ENCODE measurements around the gene SEC24D. TPM values are rescaled to one million over a fixed set of nuclear protein-coding genes. Genes with fewer than 3 reads are reported as not detected.

Gene SEC24D, protein sequence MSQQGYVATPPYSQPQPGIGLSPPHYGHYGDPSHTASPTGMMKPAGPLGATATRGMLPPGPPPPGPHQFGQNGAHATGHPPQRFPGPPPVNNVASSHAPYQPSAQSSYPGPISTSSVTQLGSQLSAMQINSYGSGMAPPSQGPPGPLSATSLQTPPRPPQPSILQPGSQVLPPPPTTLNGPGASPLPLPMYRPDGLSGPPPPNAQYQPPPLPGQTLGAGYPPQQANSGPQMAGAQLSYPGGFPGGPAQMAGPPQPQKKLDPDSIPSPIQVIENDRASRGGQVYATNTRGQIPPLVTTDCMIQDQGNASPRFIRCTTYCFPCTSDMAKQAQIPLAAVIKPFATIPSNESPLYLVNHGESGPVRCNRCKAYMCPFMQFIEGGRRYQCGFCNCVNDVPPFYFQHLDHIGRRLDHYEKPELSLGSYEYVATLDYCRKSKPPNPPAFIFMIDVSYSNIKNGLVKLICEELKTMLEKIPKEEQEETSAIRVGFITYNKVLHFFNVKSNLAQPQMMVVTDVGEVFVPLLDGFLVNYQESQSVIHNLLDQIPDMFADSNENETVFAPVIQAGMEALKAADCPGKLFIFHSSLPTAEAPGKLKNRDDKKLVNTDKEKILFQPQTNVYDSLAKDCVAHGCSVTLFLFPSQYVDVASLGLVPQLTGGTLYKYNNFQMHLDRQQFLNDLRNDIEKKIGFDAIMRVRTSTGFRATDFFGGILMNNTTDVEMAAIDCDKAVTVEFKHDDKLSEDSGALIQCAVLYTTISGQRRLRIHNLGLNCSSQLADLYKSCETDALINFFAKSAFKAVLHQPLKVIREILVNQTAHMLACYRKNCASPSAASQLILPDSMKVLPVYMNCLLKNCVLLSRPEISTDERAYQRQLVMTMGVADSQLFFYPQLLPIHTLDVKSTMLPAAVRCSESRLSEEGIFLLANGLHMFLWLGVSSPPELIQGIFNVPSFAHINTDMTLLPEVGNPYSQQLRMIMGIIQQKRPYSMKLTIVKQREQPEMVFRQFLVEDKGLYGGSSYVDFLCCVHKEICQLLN
- total RNA-seq: 55.8 and 67.4 TPM in 2 replicates

DNA sequence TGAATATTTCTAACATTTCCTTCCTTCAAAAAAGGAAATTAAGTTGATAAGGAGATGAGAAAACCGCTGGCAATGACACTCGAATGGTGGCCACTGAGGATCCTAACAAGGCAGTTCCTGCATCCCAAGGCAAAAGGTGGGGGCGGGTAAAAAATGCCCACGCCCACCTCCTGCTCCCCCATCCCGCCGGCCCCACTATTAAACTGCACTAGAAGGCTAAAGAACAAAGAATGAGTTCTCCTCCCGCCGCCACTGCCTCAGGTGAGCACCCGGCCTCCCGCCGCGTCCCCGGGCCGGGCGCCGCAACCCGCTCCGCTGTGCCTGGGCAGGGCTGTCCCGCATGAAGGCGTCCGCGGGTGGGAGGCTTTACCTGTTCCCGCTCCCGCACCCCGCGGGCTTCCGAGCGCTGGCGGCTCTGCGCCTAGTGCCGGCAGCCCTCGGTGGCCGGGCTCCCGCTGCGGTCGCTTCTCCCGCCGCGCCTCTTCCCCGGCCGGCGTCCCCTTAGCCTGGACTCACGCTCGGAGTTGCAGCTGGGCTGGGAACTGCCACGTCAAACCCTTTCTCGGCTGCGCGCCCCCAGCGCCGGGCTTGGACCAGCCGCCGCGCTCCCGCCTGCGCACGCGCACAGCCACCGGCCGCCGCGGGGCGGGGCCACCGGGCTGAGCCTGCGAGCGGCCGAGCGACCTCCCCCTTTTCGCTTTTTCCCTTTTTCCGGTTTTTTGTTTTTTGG, at the start of gene SEC24D:
Gene SEC24D, minus strand, starts transcription at position 556 of the 730 bp plus-strand sequence. CDS start 2,430 bp downstream, outside the sequence.

DNA sequence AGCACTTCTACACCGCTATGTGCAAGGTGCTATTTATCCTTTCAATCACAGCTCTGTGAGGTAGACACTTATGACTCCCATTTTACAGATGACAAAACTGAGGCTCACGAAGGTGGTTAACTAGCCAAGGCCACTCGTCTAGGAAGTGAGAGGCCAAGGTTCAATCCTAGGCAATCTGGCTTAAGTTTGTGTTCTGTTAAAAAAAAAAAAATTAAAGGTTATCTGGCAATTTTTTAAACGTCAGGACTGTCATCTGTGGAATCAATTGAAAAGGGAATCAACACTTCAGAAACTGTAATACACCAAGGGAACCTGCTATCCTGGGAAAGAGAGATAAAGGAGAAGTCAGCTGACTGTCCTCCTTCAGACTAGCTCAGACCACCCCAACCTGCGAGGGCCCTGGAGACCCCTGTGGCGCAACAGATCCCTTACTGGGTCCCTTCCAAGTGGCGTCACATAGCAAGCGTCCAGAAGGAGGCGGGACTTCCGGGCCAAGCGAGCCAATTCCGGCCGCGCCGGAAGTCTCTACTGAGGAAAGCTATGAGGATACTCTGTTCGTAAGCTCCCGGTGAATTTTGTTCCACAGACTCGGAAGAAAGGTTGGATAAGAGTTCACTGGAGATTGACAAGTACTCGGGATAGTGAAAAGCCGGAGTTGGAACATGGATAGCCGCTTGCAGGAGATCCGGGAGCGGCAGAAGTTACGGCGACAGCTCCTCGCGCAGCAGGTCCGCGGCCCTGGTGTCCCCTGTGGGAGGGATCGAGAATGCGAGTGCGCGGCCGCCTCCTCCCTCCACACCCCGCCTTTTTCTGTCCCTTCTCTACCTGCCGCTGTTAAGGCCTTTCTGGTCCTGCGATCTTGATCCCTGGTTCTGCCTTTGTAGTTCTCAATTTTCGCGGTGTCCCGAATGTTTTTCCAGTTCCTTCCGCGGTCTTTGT, 150.8 kb downstream of the SEC24D start, which contains the start of gene METTL14:
Gene METTL14, plus strand, starts transcription at position 520 of the 939 bp plus-strand sequence. Its CDS starts 143 bp downstream, at position 663.

Other genes with a start within 250 kb of the SEC24D start
- 15.6 and 23.1 TPM in 2 replicates for gene METTL14, start 150.7 kb downstream of the SEC24D start, total RNA-seq
- gene SYNPO2, start 52.7 kb upstream of the SEC24D start, total RNA-seq: 9.7 and 17.9 TPM in 2 replicates

Measured in smooth muscle cell of bladder (primary cell).